NCI-H2081 (cell line): ENCODE results near the gene BMF.
"Not testable (repeated sequence)": the region's sequence is repeated elsewhere in the genome, so short reads cannot be mapped to it uniquely, and the experiment has no call there.

Source experiments
- DNase-seq, 2 experiments: peaks; one replicate each; lab custom pipeline; 2025; lab: John Stamatoyannopoulos, UW

BMF gene

DNA sequence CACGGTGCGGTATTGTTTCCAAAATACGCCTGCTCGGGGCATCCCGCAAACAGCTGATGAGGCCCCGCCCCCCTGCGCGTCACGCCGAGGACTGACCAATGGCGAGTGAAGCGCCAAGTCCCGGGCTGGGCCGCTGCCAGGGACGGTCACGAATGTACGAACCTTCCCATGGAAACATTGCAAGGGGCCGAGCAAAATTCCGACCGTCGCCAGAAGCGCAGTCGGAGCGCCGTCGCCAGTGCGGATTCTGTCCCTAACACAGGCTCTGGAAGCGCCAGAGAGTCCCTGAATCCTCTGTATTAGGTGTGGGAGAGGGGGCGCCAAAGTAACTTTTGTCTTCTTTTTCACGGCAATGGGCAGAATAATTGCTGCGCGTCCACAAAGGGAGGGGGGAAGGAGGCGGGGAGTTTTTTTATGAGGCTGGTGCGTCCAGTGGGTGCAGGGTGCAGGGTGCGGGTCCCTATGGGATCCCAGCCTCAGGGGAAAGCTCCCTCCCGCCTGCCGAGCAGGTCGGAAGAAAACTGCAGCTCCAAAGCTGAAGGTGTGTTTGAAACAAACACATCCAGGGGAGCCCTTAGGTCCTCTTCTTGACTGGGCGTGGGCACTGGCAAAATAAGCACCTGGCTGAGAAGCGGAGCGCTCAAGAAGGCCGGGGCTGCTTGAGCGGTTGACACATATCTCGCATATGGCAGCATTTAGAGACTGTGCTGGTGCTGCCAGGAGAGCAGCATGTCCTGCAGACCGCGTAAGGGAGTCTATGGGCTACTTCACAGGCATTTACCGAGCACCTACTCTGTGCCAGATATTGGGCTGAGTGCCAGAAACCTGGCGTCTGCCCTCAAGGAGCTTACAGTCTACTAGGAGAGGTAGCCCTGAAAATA lies at the start of gene BMF:
Gene BMF (minus strand): TSS at position 25 of the 881 bp plus-strand sequence. CDS start 2,793 bp downstream, outside the sequence.
- peak; percentile 97 to 99 for DNase-seq

- DNase-seq = no peak
Observed at GRCh38 chr15:40157778-40158447, 49.2 kb upstream of the BMF start.

DNA sequence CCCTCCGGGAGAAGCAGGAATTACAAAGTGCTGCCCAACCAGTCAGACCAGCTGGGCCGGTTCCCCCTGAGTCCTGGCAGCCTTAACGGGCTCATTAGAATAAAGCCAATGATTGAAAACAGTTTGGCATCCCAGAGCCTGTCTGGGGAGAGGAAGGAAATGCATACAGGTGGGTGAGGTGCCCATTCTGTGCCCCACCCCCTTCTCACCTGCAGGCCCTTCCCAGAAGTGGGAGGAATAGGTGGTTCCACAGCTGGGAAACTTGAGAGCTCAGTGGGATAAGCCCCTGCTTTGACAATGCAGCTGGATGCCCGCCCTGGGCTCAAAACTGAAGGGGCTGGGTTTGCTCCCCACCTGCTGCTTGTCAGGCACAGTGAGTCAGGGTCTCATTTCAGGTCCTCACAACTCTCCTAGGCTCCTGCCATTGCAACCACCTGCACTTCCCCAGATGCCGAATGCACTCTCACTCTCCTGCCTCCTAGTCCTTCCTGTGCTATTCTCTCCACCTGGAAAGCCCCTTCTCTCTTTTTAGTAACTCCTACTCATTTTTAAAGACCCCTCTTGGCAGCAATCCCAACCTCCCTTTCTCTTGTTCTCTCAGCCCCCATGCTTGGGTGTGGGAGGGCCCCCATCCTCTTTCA lies 46.7 kb upstream of the BMF start:
- DNase-seq = peak; percentile 20 to 28

DNA sequence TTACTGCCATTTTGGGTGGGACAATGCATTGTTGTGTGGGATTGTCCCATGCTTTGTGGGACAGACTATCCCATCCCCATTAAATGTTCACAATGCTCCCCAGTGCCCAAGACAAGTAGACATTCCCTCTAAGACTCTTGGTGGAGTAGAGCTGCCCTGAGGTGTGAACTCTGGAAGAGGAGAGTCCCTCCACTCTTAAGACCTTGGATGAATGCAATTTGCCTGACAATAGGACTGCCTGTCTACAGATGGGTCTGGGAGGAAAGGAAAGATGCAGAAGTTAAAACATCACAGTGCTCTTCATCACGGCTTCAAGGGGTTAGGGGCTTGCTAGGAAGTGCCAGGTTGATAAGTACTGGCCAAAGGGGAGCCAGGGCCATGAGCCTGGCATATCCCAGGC lies 46.1 kb upstream of the BMF start:
- DNase-seq = not testable (repeated sequence)

DNA sequence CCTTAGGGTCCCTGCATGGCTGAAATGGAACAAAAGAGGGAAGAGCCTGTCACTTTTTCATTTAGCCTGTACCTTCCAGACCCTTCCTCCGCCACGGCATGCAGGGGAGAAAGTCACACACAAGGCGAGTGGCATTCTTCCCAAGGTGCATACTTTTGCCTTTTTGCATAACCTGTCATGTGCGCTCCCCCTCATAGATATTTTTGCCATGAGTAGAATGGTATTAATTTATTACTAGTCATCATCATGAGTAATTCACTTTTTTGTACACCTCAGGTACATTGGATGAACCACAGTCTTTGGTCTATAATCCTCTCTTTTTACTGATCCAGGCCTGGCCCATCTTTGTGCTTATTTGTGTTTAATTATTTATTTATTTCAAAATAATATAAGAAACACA lies 43.3 kb upstream of the BMF start:
- no peak for DNase-seq

DNA sequence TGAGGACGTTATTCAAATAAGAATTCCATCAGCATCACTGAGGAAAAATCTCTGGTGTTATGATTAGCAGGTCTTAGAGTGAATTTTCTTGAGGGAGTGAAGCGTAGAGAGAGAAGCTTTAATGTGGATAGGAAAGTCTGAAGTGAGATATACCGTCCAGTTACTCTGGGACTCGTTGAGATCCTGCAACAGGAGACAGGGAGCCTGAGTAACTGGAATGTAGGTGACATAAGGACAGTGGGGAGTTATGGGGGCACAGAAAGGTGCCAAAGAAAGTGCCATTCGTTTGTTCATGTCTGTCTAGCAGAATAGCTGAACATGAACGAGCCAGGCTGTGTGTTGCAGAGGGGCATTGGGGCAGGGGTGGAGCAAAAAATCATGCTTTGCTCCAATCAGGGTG lies 42.8 kb upstream of the BMF start:
- DNase-seq = no peak

DNA sequence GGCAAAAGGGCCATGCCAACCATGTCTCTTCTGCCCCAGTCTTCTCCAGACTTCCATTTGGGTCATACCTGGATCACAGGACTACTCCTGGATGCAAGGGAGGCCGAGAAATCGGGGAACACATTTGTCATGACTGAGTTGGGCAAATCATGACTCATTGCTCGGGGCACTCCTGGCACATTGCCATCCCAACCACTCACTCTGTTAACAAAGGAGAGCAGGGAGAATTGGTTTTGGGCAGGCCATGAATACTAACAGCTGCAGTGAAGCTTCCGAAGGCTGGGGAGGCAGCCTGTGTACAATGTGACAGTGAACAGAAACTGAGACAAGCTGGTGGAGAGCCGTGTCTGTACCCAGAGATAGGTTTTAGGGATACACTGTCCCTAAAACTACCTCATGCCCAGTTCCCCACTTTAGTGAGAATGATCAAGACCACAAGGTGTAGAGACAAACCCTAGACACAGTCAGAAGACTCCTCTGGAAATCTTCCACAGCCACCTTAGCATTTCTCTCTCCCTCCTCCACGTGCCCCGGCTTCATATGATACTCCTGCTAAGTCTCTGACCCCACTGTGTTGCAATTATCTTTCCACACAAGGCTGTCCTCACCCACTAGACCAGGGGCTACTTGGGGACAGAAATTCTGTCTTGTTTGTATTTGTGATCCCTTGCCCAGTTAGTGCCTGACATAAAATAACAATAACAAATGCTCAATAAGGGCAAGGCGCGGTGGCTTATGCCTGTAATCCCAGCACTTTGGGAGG lies 41.7 kb upstream of the BMF start:
- DNase-seq = peak; percentile 51 to 76

GRCh38 chr15:40149339-40149738 lies 40.7 kb upstream of the BMF start:
- no peak for DNase-seq

DNA sequence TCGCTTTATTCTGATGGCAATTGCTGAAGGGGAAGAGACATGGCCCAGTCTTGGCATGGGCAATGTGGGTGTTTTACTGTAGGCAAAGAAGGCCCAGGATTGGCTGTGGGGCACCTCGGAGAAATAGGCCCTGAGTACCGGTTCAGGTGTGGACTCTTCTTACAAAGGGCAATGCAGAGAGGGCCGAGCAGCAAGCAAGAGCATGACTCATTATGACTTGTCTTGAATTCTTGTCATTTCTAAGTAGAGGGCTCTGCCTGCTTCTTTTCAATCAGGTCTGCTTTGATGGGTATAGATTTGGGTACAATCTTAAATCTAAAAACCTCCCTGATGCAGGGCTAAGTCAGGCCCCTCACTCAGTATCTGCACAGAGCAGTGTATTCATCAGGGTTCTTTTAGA lies 37.4 kb upstream of the BMF start:
- DNase-seq = no peak

- no peak for DNase-seq
Observed at GRCh38 chr15:40142428-40142827, 33.7 kb upstream of the BMF start.

DNA sequence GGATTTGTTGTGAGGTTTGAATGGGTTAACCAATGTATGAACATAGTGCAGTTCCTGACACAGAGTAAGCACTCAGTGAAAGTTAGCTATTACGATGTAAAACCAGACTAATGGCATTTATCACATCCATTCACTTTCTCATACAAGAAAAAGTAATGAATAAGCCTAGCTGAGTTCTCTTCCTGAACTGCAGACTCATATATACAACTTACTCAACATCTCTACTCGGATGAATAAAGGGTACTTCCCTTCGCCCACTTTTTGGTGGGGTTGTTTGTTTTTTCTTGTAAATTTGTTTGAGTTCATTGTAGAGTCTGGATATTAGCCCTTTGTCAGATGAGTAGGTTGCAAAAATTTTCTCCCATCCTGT lies 29.5 kb upstream of the BMF start:
- DNase-seq = not testable (repeated sequence)

DNA sequence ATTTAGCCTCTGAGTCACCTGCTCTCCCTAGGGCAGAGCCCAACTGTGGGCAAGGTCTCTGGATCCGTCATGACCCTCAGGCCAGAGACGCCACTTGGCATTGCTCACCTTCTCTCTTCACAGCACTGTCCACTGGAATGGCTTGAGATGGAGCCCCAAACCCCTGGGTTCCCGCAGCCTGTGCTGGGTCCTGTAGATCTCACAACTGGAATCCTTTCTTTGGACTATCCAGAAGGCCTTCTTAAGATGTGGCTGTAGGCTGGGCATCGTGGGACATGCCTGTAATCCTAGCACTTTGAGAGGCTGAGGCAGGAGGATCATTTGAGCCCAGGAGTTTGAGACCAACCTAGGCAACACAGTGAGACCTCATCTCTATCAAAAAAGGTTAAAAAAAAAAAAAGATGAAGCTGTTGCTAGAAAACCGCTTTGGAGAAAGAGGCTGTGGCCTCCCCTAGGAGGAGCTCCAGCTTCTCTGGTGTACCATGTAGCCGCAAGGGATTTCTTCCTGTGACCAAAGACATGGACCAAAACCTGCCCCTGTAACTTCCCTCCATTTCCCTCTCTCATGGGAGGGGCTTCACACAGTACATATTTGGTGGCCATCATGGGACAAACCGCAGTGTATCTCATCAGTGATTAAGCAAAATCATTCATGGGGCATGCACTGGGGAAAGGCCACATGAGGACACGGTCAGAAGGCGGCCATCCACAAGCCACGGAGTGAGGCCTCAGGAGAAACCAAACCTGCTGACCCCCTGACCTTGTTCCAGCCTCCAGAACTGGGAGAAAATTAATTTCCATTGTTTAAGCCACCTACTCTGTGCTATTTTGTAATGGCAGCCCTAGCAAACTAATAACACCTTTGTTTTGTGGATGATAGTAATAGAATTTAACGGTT lies 28.9 kb upstream of the BMF start:
- DNase-seq = no peak

DNA sequence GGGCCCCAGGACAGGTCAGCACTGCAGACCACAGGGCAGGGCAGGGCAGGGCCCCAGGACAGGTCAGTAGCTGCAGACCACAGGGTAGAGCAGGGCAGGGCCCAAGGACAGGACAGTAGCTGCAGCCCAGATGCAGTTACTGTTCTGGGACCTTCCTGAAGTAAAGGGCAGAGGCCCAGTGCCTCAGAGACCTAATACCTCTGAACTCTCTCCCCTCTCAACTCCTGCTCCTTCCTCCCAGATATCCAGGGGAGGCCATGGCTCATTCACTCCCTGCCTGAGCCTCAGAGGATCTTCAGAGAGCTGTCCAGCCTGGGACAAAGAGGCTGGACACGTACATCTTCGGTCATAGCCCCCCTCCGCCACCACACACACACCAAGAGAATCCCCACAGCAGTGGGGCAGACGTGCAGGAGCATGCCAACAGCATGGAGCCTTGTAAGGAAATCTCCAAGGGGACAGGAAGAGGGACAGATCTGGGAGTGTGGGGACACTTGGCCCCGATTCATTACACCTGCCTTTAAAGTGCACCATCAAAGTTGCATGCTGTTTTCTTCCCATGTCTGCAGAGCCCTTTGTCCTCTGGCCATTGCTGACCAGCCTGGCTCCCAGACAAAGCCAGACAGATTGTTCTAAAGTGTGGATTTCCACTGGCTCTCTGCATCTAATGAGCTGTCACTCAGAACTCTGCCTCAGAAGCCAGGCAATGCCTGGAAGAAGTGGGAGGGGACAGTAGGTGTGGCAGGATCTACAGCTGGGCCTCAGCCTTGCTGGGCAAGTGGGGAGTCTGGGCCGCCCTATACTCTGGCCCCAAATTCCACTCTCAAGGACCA lies 28.0 kb upstream of the BMF start:
- DNase-seq = no peak

DNA sequence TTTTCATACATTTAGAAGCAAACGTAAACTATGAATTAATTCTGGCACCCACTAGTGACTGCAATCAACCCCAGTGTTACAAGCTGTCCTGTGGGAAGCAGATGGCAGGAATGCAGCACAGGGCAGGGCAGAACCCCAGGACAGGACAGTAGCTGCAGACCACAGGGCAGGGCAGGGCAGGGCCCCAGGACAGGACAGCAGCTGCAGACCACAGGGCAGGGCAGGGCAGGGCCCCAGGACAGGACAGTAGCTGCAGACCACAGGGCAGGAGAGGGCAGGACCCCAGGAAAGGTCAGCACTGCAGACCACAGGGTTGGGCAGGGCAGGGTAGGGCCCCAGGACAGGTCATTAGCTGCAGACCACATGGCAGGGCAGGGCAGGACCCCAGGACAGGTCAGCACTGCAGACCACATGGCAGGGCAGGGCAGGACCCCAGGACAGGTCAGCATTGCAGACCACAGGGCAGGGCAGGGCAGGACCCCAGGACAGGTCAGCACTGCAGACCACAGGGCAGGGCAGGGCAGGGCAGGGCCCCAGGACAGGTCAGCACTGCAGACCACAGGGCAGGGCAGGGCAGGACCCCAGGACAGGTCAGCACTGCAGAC lies 27.3 kb upstream of the BMF start:
- not testable (repeated sequence) for DNase-seq

GRCh38 chr15:40134885-40135284 lies 26.2 kb upstream of the BMF start:
- no peak for DNase-seq

- no peak for DNase-seq
Observed at GRCh38 chr15:40133544-40133943, 24.9 kb upstream of the BMF start.

DNA sequence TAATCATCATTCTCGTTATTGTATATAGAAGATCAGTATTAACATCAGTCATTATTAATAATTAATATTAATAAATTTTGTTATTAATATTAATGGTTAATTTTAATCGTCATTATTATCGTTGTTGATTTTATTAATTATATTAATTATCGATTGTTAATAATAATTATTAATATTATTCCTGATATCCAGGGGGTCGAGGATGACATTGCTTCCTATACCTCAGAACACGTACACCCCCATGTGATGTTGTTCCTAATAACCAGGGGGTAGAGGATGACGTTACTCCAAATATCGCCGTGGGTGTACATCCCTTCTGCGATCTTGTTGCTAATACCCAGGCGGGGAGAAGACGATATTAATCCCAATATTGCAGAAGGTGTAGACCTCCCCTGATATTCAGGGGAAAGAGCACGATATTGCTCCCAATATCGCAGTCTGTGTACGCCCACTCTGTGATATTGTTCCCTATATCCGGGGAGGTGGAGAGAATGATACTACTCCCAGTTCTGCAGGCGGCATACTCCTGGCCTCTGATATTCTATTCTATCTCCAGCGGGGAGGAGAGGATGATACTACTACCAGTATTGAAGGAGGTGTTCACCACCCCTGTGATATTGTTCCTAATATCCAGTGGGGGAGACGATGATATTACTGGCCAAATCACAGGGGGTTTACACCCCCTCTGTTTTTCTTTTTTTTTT lies 22.3 kb upstream of the BMF start:
- no peak for DNase-seq

- no peak for DNase-seq
Observed at GRCh38 chr15:40130118-40130517, 21.4 kb upstream of the BMF start.
